Measurements from ENCODE around the gene GLT1D1. TPM values are rescaled to one million over a fixed set of nuclear protein-coding genes. Genes with fewer than 3 reads are reported as not detected.

The GLT1D1 gene
- total RNA-seq, 2 experiments from 2014 or later: 0.32 TPM; not detected in 1

GRCh38 chr12:128827724-128828123, 25.6 kb upstream of the GLT1D1 start:
- no peak overlapping the region for H3K4me2 ChIP-seq (ENCODE audit: low read length)
- peaks cover 66% of the 10 kb centered on the region for H3K4me1 ChIP-seq (ENCODE audit: insufficient read depth, low read length, poor library complexity, severe bottlenecking)
- POLR2A ChIA-PET: interaction anchor here (0.9 to 4.5 kb wide), 4 partner anchors 7 to 32 kb away, joined by 3 to 29 read pairs (median 8); no protein-coding TSS in a partner anchor
- no peak overlapping the region for H2AFZ ChIP-seq (ENCODE audit: low read length)
- intact Hi-C loops (cut with micrococcal nuclease; ENCODE audit: unreplicated experiment): no loop called here
- peaks cover 18% of the 10 kb centered on the region for H3K79me2 ChIP-seq (ENCODE audit: insufficient read depth, low read depth, low read length)
- CTCF ChIA-PET (ENCODE audit: unreplicated experiment): no interaction called here
- H3K9me3 ChIP-seq (ENCODE audit: low read length): peaks cover 9% of the 10 kb centered on the region; the same call in 1 of the 2 replicates
- BruUV-seq (replicated peaks): no TSS peak
- DNase-seq (ENCODE audit: low spot score): no peak
- H3K9me2 ChIP-seq (ENCODE audit: insufficient read depth, low read length): no peaks in the 10 kb centered on the region
- peaks cover 8% of the 10 kb centered on the region for H3K36me3 ChIP-seq (ENCODE audit: insufficient read depth, low read length)
- H3K27ac ChIP-seq (ENCODE audit: low read depth, low read length, poor library complexity, severe bottlenecking): no peak overlapping the region
- no peak for TF ChIP-seq CTCF (conservative IDR thresholded peaks at IDR 0.05; ENCODE audit: low read length)
- TF ChIP-seq EZH2phosphoT487 (IDR thresholded peaks at IDR 0.05; ENCODE audit: borderline replicate concordance, low read depth, low read length): no peak
- no peak overlapping the region for H3K4me3 ChIP-seq (ENCODE audit: low read depth, low read length, poor library complexity, severe bottlenecking)
- no peaks in the 10 kb centered on the region; the same call in 1 of the 2 replicates for H4K20me1 ChIP-seq (ENCODE audit: insufficient read depth, low read length)

- Histone ChIP-seq H3K36me3 (ENCODE audit: insufficient read depth, low read length) (peaks cover 8% of the 10 kb centered on the region), H3K4me1 (ENCODE audit: insufficient read depth, low read length, poor library complexity, severe bottlenecking) (peaks cover 61% of the 10 kb centered on the region), H4K20me1 (ENCODE audit: insufficient read depth, low read length) (no peaks in the 10 kb centered on the region), H3K9me2 (ENCODE audit: insufficient read depth, low read length) (no peaks in the 10 kb centered on the region), H3K27ac (ENCODE audit: low read depth, low read length, poor library complexity, severe bottlenecking) (peak overlapping the region; percentile 92), H3K4me3 (ENCODE audit: low read depth, low read length, poor library complexity, severe bottlenecking) (peak overlapping the region; percentile 44), H3K79me2 (ENCODE audit: insufficient read depth, low read depth, low read length) (peaks cover under 1% of the 10 kb centered on the region; the same call in 1 of the 2 replicates), H2AFZ (ENCODE audit: low read length) (peak overlapping the region; percentile 56; the same call in 1 of the 2 replicates), H3K9me3 (ENCODE audit: low read length) (peaks cover 9% of the 10 kb centered on the region; the same call in 1 of the 2 replicates), H3K4me2 (ENCODE audit: low read length) (peak overlapping the region; percentile 64)
- TF ChIP-seq CTCF (conservative IDR thresholded peaks at IDR 0.05; ENCODE audit: low read length) (no peak), EZH2phosphoT487 (IDR thresholded peaks at IDR 0.05; ENCODE audit: borderline replicate concordance, low read depth, low read length) (no peak)
- ChIA-PET POLR2A (interaction anchor here (0.6 to 4.5 kb wide), 9 partner anchors 9 to 47 kb away, joined by 3 to 29 read pairs (median 4); no protein-coding TSS in a partner anchor), CTCF (ENCODE audit: unreplicated experiment) (interaction anchor here (0.6 kb wide), 1 partner anchor 34 kb away, joined by 3 read pairs; no protein-coding TSS in a partner anchor)
- intact Hi-C loops (cut with micrococcal nuclease; ENCODE audit: unreplicated experiment): loop anchor here (1.0 kb wide), 2 partner anchors 11 to 34 kb away; no protein-coding TSS in a partner anchor
- DNase-seq (ENCODE audit: low spot score): peak; percentile 95
- no TSS peak for BruUV-seq (replicated peaks)
These were observed 23.3 kb upstream of the GLT1D1 start for GRCh38 chr12:128829861-128830504.
